ENCODE data around the gene ZNF609. TPM values are rescaled to one million over a fixed set of nuclear protein-coding genes. Genes with fewer than 3 reads are reported as not detected.
A peak's percentile ranks its signal among the peaks of the same experiment; 100 is the strongest.

ZNF609 gene
- total and polyA plus RNA-seq, 2 of the 13 experiments (the other 11 are each of a cell fraction or from before 2014, with no cell fraction given), result 8.9 to 9.9 TPM

GRCh38 chr15:64651601-64652191 is 191.3 kb downstream of the ZNF609 start (continued):
- TF ChIP-seq KMT2B (CRISPR knock-in tag; IDR thresholded peaks at IDR 0.05) (no peak; the same call in 1 of the 2 replicates), SNAPC2 (CRISPR knock-in tag; IDR thresholded peaks at IDR 0.05) (no peak), STAT5B (CRISPR knock-in tag; IDR thresholded peaks at IDR 0.05) (no peak), ZNF878 (CRISPR knock-in tag; IDR thresholded peaks at IDR 0.05) (no peak; the same call in 1 of the 2 replicates), ZNF775 (CRISPR knock-in tag; IDR thresholded peaks at IDR 0.05; ENCODE audit: borderline replicate concordance) (no peak), PCBP1 (IDR thresholded peaks at IDR 0.05; ENCODE audit: borderline replicate concordance, low read depth, low read length) (no peak), ZFP41 (CRISPR knock-in tag; IDR thresholded peaks at IDR 0.05; ENCODE audit: borderline replicate concordance) (no peak), CHCHD3 (CRISPR knock-in tag; IDR thresholded peaks at IDR 0.05) (no peak), SUZ12 (IDR thresholded peaks at IDR 0.05; ENCODE audit: low read depth, low read length) (no peak), PHF21A (CRISPR knock-in tag; IDR thresholded peaks at IDR 0.05) (peak; percentile 36; the same call in 1 of the 2 replicates), SPEN (CRISPR knock-in tag; IDR thresholded peaks at IDR 0.05; ENCODE audit: low read depth) (peak; percentile 43; the same call in 1 of the 2 replicates), ASH2L (IDR thresholded peaks at IDR 0.05; ENCODE audit: insufficient read length, low read depth, low read length) (no peak), IKZF4 (CRISPR knock-in tag; IDR thresholded peaks at IDR 0.05; ENCODE audit: borderline replicate concordance, low read depth, not compliant biosample characterization) (no peak), ZNF224 (CRISPR knock-in tag; IDR thresholded peaks at IDR 0.05) (no peak), ZMYM4 (CRISPR knock-in tag; IDR thresholded peaks at IDR 0.05) (peak; percentile 55), DDIT3 (CRISPR knock-in tag; IDR thresholded peaks at IDR 0.05) (no peak)
- TF ChIP-seq, protein P1, sequence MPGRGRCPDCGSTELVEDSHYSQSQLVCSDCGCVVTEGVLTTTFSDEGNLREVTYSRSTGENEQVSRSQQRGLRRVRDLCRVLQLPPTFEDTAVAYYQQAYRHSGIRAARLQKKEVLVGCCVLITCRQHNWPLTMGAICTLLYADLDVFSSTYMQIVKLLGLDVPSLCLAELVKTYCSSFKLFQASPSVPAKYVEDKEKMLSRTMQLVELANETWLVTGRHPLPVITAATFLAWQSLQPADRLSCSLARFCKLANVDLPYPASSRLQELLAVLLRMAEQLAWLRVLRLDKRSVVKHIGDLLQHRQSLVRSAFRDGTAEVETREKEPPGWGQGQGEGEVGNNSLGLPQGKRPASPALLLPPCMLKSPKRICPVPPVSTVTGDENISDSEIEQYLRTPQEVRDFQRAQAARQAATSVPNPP (CRISPR knock-in tag; IDR thresholded peaks at IDR 0.05), result no peak
- TF ChIP-seq, protein P2, sequence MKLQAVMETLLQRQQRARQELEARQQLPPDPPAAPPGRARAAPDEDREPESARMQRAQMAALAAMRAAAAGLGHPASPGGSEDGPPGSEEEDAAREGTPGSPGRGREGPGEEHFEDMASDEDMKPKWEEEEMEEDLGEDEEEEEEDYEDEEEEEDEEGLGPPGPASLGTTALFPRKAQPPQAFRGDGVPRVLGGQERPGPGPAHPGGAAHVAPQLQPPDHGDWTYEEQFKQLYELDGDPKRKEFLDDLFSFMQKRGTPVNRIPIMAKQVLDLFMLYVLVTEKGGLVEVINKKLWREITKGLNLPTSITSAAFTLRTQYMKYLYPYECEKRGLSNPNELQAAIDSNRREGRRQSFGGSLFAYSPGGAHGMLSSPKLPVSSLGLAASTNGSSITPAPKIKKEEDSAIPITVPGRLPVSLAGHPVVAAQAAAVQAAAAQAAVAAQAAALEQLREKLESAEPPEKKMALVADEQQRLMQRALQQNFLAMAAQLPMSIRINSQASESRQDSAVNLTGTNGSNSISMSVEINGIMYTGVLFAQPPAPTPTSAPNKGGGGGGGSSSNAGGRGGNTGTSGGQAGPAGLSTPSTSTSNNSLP (IDR thresholded peaks at IDR 0.05; ENCODE audit: low read depth, low read length), result peak; percentile 58; the same call in 1 of the 2 replicates
- TF ChIP-seq, protein P3, sequence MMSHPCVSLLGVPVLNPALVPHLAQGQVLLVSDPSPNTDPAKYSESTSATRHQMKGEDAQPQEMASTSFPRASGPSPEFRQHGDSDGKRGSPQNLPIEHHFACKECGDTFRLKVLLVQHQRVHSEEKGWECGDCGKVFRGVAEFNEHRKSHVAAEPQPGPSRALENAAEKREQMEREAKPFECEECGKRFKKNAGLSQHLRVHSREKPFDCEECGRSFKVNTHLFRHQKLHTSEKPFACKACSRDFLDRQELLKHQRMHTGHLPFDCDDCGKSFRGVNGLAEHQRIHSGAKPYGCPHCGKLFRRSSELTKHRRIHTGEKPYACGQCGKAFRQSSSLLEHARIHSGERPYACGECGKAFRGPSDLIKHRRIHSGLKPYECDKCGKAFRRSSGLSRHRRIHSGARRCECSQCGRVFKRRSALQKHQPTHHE (CRISPR knock-in tag; IDR thresholded peaks at IDR 0.05; ENCODE audit: borderline replicate concordance), result no peak
